Measurements from ENCODE around the gene ZNF219.

Gene ZNF219

GRCh38 chr14:21053184-21054122 lies 45.0 kb downstream of the ZNF219 start:
- Histone ChIP-seq H3K4me1 (no peaks in the 10 kb centered on the region; the same call in 1 of the 2 replicates), H3K4me3 (ENCODE audit: low read depth, low read length) (no peak overlapping the region), H3K27me3 (no peaks in the 10 kb centered on the region), H3K9me3 (no peaks in the 10 kb centered on the region), H3K36me3 (no peaks in the 10 kb centered on the region)
- no peak for DNase-seq
- TF ChIP-seq CTCF (IDR thresholded peaks at IDR 0.05; ENCODE audit: low read depth, low read length), result no peak

GRCh38 chr14:21050597-21050996 lies 47.9 kb downstream of the ZNF219 start:
- no peaks in the 10 kb centered on the region for H3K36me3 ChIP-seq
- TF ChIP-seq CTCF (IDR thresholded peaks at IDR 0.05; ENCODE audit: low read depth, low read length), result no peak

GRCh38 chr14:21049271-21049673 lies 49.2 kb downstream of the ZNF219 start:
- no peaks in the 10 kb centered on the region for H3K9me3 ChIP-seq
- H3K4me3 ChIP-seq (ENCODE audit: low read depth, low read length), result no peak overlapping the region
- H3K27me3 ChIP-seq, result no peaks in the 10 kb centered on the region
- no peaks in the 10 kb centered on the region for H3K36me3 ChIP-seq
- peaks cover 9% of the 10 kb centered on the region for H3K4me1 ChIP-seq
- DNase-seq, result no peak
- TF ChIP-seq CTCF (IDR thresholded peaks at IDR 0.05; ENCODE audit: low read depth, low read length), result no peak

More at GRCh38 chr14:21050597-21050996, 47.9 kb downstream of the ZNF219 start:
- H3K4me3 ChIP-seq (ENCODE audit: low read depth, low read length), result no peak overlapping the region
- H3K4me1 ChIP-seq, result no peaks in the 10 kb centered on the region; the same call in 1 of the 2 replicates
- no peaks in the 10 kb centered on the region for H3K9me3 ChIP-seq
- DNase-seq, result no peak
- H3K27me3 ChIP-seq, result no peaks in the 10 kb centered on the region

GRCh38 chr14:21048638-21049037 lies 49.8 kb downstream of the ZNF219 start:
- Histone ChIP-seq H3K9me3 (no peaks in the 10 kb centered on the region), H3K27me3 (no peaks in the 10 kb centered on the region), H3K36me3 (no peaks in the 10 kb centered on the region), H3K4me3 (ENCODE audit: low read depth, low read length) (no peak overlapping the region), H3K4me1 (peaks cover 15% of the 10 kb centered on the region)
- DNase-seq, result no peak
- TF ChIP-seq CTCF (IDR thresholded peaks at IDR 0.05; ENCODE audit: low read depth, low read length), result no peak

GRCh38 chr14:21047378-21047781 lies 51.1 kb downstream of the ZNF219 start:
- no peak for DNase-seq
- Histone ChIP-seq H3K36me3 (no peaks in the 10 kb centered on the region), H3K27me3 (no peaks in the 10 kb centered on the region), H3K4me3 (ENCODE audit: low read depth, low read length) (no peak overlapping the region), H3K9me3 (no peaks in the 10 kb centered on the region), H3K4me1 (peaks cover 20% of the 10 kb centered on the region)
- TF ChIP-seq CTCF (IDR thresholded peaks at IDR 0.05; ENCODE audit: low read depth, low read length), result no peak

Data from BE2C (cell line).